ENCODE measurements around the gene METTL25B.
A peak's percentile ranks its signal among the peaks of the same experiment; 100 is the strongest.

Gene METTL25B

DNA sequence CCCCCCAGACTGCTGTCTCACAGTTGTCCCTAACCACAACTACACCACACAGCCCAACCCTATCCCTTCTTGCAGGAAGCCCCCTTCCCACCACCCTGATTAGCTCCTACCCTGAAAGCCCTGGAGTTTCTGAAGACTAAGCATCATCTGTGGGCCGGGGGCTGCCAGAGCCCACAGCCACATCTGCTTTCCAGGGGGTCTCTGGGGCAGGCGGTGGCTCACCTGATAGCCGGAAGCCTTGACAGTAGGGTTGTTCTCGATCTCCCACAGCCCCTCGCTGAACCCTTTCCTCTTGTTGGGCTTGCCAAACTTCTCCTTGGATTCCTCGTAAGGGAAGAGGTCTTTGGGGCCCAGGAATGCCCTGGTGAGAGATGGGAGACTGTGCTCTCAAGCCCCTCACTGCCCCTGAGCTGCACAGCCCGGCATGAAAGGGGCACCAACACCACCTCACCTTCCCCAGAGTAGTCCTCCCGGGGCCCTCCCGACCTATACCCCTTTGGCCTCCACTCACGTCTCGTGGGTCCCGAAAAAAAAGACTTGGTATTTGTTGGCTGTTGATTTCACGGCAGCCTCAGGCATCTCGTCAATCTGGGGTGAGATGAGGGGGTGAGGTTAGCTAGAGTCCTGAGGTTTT lies 16.6 kb downstream of the METTL25B start:
- no peak for DNase-seq (ENCODE audit: low read depth)
- Histone ChIP-seq H3K9me3 (ENCODE audit: control insufficient read depth, low read length) (no peaks in the 10 kb centered on the region), H3K27me3 (replicated peaks; ENCODE audit: control insufficient read depth, insufficient read depth, low read length) (no peaks in the 10 kb centered on the region), H3K9ac (ENCODE audit: low read length) (peak overlapping the region; percentile 61), H3K4me3 (ENCODE audit: low read length) (no peak overlapping the region), H3K4me1 (ENCODE audit: control insufficient read depth, insufficient read depth, low read length) (peaks cover 60% of the 10 kb centered on the region), H3K36me3 (ENCODE audit: control insufficient read depth, insufficient read depth, low read length, severe bottlenecking) (peaks cover 33% of the 10 kb centered on the region)

DNA sequence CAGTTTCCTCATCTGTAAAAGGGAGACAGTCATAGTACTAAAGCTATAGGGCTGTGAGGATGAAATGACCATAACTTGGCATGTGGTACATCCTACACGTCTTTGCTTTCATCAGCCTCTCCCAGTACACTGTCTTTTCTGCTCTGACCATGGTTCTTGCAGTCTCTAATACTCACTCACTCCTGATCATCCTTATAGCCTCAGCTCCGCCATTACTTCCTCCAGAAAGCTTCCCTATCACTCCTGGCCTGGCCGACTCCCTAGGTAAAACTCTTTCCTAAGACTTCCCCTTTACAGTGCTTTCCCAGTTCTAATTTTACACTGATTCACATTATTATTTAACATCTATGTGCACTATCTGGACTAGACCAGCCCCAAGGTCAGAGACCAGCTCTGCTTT lies 17.6 kb downstream of the METTL25B start:
- Histone ChIP-seq H3K4me1 (ENCODE audit: control insufficient read depth, insufficient read depth, low read length) (peaks cover 56% of the 10 kb centered on the region), H3K4me3 (ENCODE audit: low read length) (peak overlapping the region; percentile 81), H3K9me3 (ENCODE audit: control insufficient read depth, low read length) (no peaks in the 10 kb centered on the region), H3K36me3 (ENCODE audit: control insufficient read depth, insufficient read depth, low read length, severe bottlenecking) (peaks cover 33% of the 10 kb centered on the region), H3K9ac (ENCODE audit: low read length) (peak overlapping the region; percentile 90), H3K27me3 (replicated peaks; ENCODE audit: control insufficient read depth, insufficient read depth, low read length) (no peaks in the 10 kb centered on the region)
- no peak for DNase-seq (ENCODE audit: low read depth)

DNA sequence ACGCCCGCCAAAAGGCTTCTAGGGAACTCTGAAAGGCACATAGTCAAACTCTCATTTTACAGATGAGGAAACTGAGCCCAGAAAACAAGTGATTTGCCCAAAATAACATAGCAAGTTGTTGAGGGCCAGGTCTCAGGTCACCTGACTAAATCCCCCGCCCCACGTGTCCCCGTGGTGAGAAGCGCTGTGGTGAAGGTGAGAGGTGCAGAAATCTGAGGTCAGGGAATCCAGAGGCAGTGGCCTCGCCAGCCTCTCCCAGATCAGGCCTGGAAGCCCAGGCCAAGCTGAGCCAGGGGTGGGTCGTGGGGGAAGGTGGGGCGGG lies 18.1 kb downstream of the METTL25B start:
- no peak for DNase-seq (ENCODE audit: low read depth)
- Histone ChIP-seq H3K9me3 (ENCODE audit: control insufficient read depth, low read length) (no peaks in the 10 kb centered on the region), H3K36me3 (ENCODE audit: control insufficient read depth, insufficient read depth, low read length, severe bottlenecking) (peaks cover 33% of the 10 kb centered on the region), H3K4me1 (ENCODE audit: control insufficient read depth, insufficient read depth, low read length) (peaks cover 54% of the 10 kb centered on the region), H3K27me3 (replicated peaks; ENCODE audit: control insufficient read depth, insufficient read depth, low read length) (no peaks in the 10 kb centered on the region), H3K4me3 (ENCODE audit: low read length) (peak overlapping the region; percentile 81), H3K9ac (ENCODE audit: low read length) (peak overlapping the region; percentile 90)

DNA sequence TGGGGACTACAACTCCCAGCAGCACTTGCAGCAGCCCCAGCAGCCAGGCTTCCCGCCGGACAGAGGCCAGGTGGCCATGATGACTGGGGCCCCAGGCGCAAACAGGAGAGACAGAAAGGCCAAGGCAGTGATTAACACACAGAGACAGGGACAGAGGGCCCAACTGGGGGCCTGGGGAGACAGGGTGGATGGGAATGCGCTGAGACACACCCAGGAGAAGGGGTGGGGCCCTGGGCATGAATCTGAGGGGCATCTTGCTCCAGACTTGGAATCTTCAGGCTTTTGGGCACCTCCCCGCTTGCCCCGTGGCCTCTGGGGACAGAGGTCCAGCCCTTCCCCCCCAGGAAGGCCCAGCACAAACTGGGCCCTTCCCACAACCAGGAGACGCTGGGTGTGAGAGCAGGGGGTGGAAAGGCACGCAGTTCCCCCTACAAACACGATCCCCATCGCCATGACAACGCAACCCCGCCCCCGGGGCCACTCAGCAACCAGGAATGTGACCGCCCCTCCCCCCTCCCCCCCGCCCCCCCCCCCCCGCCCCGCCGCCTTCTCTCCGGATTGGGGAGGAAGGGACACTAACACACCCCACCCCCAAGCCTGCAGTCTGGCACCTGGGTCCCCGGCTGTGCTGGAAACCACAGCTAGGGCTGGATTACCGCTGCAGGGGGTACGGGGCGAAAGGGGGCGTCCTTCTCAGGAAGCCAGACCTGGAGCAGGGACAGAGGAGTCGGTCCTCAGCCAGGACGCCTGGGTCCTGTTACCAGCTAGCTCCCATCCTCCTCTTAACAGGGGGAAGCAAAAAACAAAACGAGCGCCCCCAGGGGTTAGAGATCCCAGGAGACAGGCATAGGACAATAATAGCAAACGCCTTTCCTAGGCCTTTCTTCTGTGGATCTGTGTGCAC lies 18.7 kb downstream of the METTL25B start:
- peak; percentile 94 for DNase-seq (ENCODE audit: low read depth)
- Histone ChIP-seq H3K4me3 (ENCODE audit: low read length) (peak overlapping the region; percentile 94), H3K36me3 (ENCODE audit: control insufficient read depth, insufficient read depth, low read length, severe bottlenecking) (peaks cover 27% of the 10 kb centered on the region), H3K27me3 (replicated peaks; ENCODE audit: control insufficient read depth, insufficient read depth, low read length) (no peaks in the 10 kb centered on the region), H3K9ac (ENCODE audit: low read length) (peak overlapping the region; percentile 95), H3K4me1 (ENCODE audit: control insufficient read depth, insufficient read depth, low read length) (peaks cover 49% of the 10 kb centered on the region), H3K9me3 (ENCODE audit: control insufficient read depth, low read length) (no peaks in the 10 kb centered on the region)

DNA sequence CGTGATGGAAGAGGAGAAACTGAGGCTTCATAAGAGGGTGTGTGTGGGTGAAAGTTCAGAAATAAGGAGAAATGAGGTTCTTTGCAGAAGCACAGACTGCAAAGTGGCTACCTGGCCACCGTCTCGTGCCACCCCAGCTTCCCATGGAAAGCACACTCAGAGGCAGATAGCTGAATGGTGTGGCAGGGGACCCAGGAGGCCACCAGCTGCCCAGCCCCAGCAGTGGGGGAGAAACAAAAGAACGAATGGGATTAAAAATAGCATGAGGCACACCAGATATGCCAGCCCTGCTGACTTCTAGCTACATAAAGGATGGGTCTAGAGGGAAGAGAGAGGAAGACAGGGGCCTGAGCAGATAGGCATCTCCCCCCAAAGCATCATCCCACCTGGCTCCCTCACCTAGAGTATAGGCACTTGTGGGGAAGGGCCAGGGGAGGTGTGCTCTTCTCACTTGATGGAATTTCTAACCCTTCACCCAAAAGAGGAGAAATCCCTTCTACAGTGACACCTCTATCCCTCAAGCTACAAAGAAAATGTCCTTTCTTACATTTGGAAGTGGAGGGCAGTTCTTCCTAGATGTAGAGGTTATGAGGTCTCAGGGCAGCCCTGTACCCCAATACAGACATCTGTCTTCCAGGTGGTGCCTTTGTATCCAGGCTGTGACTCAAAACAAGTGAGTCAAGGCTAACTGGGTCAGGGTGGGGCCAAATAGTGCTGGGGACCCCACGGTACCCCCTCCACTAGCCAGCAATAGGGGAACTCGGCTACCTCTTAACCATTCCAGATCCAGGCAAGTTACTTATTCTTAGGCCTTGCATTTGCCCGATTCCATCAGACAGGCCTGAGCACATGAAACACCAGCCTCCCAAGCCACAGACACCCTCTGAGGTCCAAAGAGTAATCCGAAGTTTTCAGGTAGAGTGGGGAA lies 19.7 kb downstream of the METTL25B start:
- no peaks in the 10 kb centered on the region for H3K9me3 ChIP-seq (ENCODE audit: control insufficient read depth, low read length)
- no peaks in the 10 kb centered on the region for H3K27me3 ChIP-seq (replicated peaks; ENCODE audit: control insufficient read depth, insufficient read depth, low read length)
- peaks cover 16% of the 10 kb centered on the region for H3K36me3 ChIP-seq (ENCODE audit: control insufficient read depth, insufficient read depth, low read length, severe bottlenecking)
- H3K4me3 ChIP-seq (ENCODE audit: low read length), result peak overlapping the region; percentile 94
- peaks cover 57% of the 10 kb centered on the region for H3K4me1 ChIP-seq (ENCODE audit: control insufficient read depth, insufficient read depth, low read length)
- H3K9ac ChIP-seq (ENCODE audit: low read length), result peak overlapping the region; percentile 95
- DNase-seq (ENCODE audit: low read depth), result peak; percentile 45

DNA sequence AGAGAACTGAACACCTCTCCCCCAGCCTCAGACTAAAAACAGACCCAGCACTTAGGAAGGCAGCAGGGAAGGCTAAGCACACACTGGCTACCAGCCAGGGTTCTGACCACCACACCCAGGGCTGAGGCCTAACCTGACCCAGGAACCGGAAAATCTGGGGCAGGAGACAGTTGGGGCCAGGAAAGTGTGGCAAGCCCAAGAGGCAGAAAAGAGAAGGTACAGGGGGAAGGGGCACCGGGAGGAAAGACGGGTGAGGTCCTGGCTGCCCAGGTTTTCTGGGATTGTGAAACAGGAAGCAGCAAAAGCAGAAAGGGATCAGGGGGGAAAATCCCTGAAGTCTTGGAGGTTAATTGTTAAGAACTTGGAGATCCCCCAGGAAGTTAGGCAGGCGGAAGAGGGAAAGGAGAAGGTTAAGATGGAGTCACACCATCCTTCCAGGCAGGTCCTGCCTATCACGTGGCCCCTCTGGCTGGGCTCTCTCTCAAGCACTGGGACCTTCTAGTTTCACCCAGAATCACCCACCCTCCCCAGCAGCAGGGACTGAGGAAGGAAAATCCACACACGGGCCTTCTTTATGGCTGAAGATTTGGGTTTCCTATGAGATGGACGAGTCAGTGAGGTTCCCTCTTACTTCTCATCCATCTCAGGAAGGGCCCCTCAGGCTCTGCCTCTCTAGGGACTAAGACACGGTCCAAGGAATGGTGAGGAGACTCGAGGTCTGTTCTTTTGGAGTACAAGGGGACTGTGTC lies 20.6 kb downstream of the METTL25B start:
- DNase-seq (ENCODE audit: low read depth), result peak; percentile 65
- peaks cover 65% of the 10 kb centered on the region for H3K4me1 ChIP-seq (ENCODE audit: control insufficient read depth, insufficient read depth, low read length)
- peak overlapping the region; percentile 94 for H3K4me3 ChIP-seq (ENCODE audit: low read length)
- peak overlapping the region; percentile 95 for H3K9ac ChIP-seq (ENCODE audit: low read length)
- H3K36me3 ChIP-seq (ENCODE audit: control insufficient read depth, insufficient read depth, low read length, severe bottlenecking), result peaks cover 8% of the 10 kb centered on the region
- H3K27me3 ChIP-seq (replicated peaks; ENCODE audit: control insufficient read depth, insufficient read depth, low read length), result no peaks in the 10 kb centered on the region
- H3K9me3 ChIP-seq (ENCODE audit: control insufficient read depth, low read length), result no peaks in the 10 kb centered on the region

DNA sequence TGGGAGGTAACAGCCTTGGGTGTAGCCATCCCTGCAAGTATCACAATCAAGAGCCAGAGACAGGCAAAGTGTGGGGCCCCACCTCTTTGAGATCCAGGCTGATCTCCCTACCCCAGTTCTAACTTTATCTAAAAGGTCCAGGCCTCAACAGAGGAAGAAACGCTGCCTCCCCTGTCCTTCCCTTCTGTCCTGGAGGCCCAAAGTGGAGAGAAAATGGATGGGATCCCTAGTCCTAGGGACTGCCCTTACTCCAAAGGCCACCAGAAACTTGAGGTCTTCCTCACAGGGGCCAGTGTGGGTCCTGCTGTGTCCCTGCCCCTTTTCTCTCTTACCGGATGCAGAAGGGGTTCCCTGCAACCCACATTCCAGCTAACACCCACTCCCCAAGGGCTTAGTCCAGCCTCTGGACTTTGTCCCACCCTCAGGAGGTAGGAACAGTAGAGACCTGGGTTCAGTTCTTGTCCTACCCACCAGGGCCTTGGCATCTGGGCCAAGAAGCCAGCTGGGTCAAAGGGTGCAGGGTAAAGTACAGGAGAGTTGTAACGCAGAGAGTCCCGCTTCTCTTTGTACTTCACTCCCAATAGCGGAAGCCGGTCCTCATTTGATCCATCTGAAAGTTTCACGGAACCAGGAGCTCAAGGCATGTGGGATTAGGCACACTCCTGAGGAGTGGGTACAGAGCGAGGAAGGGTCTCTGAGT lies 21.3 kb downstream of the METTL25B start:
- peaks cover 66% of the 10 kb centered on the region for H3K4me1 ChIP-seq (ENCODE audit: control insufficient read depth, insufficient read depth, low read length)
- no peak for DNase-seq (ENCODE audit: low read depth)
- no peaks in the 10 kb centered on the region for H3K9me3 ChIP-seq (ENCODE audit: control insufficient read depth, low read length)
- H3K36me3 ChIP-seq (ENCODE audit: control insufficient read depth, insufficient read depth, low read length, severe bottlenecking), result peaks cover 5% of the 10 kb centered on the region
- H3K4me3 ChIP-seq (ENCODE audit: low read length), result peak overlapping the region; percentile 94
- peak overlapping the region; percentile 95 for H3K9ac ChIP-seq (ENCODE audit: low read length)
- H3K27me3 ChIP-seq (replicated peaks; ENCODE audit: control insufficient read depth, insufficient read depth, low read length), result no peaks in the 10 kb centered on the region

DNA sequence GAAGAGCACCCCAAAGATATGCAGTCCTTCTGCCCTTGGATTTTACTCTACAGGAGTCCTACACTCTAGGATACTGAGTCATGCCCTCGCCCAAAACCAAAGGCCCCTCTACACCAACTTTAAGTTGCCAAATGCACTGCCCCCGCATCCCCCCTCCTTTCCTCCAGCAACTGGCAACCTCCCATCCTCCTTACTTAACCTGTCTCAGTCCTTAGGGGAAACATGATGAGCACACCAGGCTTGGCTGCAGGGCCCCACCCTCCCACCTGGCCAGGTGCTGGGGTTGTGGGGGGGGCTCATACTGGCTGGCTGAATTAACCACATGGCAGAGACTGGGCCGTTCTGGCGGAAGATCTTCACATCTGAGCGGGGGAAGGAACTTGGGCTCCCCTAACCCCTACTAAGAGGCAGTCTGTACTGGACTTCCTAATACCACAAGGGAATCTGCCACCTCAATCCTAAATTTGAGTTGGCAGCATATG lies 22.0 kb downstream of the METTL25B start:
- peak overlapping the region; percentile 94 for H3K4me3 ChIP-seq (ENCODE audit: low read length)
- no peaks in the 10 kb centered on the region for H3K27me3 ChIP-seq (replicated peaks; ENCODE audit: control insufficient read depth, insufficient read depth, low read length)
- peaks cover 60% of the 10 kb centered on the region for H3K4me1 ChIP-seq (ENCODE audit: control insufficient read depth, insufficient read depth, low read length)
- H3K9ac ChIP-seq (ENCODE audit: low read length), result peak overlapping the region; percentile 95
- DNase-seq (ENCODE audit: low read depth), result peak; percentile 59
- no peaks in the 10 kb centered on the region for H3K36me3 ChIP-seq (ENCODE audit: control insufficient read depth, insufficient read depth, low read length, severe bottlenecking)
- no peaks in the 10 kb centered on the region for H3K9me3 ChIP-seq (ENCODE audit: control insufficient read depth, low read length)

DNA sequence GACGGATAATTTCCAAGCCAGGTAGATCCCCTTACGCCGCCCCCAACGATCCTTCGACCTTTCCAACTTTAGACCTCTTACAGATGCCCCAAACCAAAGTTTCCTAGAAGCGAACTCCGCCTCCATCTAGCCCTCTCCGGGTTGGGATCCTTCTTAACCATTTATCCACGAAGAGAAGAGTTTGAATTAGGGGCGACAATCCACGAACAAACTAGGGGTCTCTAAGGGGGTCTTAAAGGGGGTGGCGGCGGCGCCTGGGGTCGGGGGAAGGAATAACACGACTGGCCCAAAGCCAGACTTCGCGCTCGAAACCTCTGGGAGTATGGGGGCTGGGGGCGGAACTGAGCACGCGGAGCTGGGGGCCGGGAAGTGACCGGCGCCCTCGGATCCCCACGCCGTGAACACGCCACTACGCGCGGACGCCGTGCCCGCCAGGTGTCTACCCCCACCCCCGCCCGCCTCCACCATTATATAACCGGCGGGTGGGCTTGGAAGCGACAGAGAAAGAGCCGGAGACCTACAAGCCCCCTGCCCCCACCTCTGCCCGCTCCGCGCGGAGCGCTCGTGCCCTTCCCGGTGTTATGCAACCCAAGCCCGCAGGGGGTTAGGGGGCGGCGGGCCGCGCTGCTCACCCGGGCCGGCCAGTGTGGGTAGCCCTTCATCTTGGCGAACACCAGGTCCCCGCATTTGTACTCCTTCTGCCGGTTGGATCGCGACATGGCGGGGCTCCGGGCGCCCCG lies 22.6 kb downstream of the METTL25B start:
- peak overlapping the region; percentile 94 for H3K4me3 ChIP-seq (ENCODE audit: low read length)
- H3K9ac ChIP-seq (ENCODE audit: low read length), result peak overlapping the region; percentile 95
- no peaks in the 10 kb centered on the region for H3K36me3 ChIP-seq (ENCODE audit: control insufficient read depth, insufficient read depth, low read length, severe bottlenecking)
- H3K4me1 ChIP-seq (ENCODE audit: control insufficient read depth, insufficient read depth, low read length), result peaks cover 54% of the 10 kb centered on the region
- no peaks in the 10 kb centered on the region for H3K9me3 ChIP-seq (ENCODE audit: control insufficient read depth, low read length)
- H3K27me3 ChIP-seq (replicated peaks; ENCODE audit: control insufficient read depth, insufficient read depth, low read length), result no peaks in the 10 kb centered on the region
- DNase-seq (ENCODE audit: low read depth), result peak; percentile 82

DNA sequence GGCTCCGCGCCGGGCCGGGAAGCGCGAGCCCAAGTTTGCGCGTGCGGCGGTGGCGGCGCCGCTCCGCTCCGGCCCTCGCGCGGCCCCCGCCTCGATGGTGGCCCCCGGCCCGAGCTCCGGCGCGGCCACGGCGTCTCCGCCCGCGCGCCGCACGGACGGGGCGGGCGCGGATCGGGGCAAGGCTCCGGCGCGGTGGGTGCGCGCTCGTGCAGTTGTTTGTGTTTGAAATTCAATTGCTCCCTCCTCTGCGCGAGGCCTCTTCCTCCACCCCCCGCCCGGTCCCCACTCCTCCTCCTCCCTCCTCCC lies 23.1 kb downstream of the METTL25B start, which contains the start of gene HDGF:
HDGF (minus strand) TSS at position 225 of the 306 bp plus-strand sequence. CDS start 246 bp downstream, outside the sequence.
- H3K4me3 ChIP-seq (ENCODE audit: low read length), result peak within 1 kb of the TSS; percentile 94
- no peaks in the 10 kb centered on the region for H3K9me3 ChIP-seq (ENCODE audit: control insufficient read depth, low read length)
- H3K9ac ChIP-seq (ENCODE audit: low read length), result peak within 1 kb of the TSS; percentile 97
- DNase-seq (ENCODE audit: low read depth), result no peak
- no peaks in the 10 kb centered on the region for H3K36me3 ChIP-seq (ENCODE audit: control insufficient read depth, insufficient read depth, low read length, severe bottlenecking)
- H3K4me1 ChIP-seq (ENCODE audit: control insufficient read depth, insufficient read depth, low read length), result peaks cover 48% of the 10 kb centered on the region
- no peaks in the 10 kb centered on the region for H3K27me3 ChIP-seq (replicated peaks; ENCODE audit: control insufficient read depth, insufficient read depth, low read length)

All from adipocyte (in vitro differentiated cells).